T-helper 22 cell (primary cell): ENCODE data around the gene NFIL3.

Experiments used
- DNase-seq: peaks from one replicate; pipeline ENCODE4 v3.0.0-alpha.2; 2020; ENCODE audit warnings: low read depth

NFIL3 gene

GRCh38 chr9:91421971-91422757 lies 1.5 kb downstream of the NFIL3 start:
- no peak for DNase-seq

- no peak for DNase-seq
Measured at GRCh38 chr9:91421128-91421765, 2.4 kb downstream of the NFIL3 start.

GRCh38 chr9:91420501-91421127 lies 3.0 kb downstream of the NFIL3 start:
- DNase-seq, result no peak

- DNase-seq, result no peak
Measured at GRCh38 chr9:91419222-91420191, 4.1 kb downstream of the NFIL3 start.

GRCh38 chr9:91418215-91418610 lies 5.4 kb downstream of the NFIL3 start:
- DNase-seq, result no peak

GRCh38 chr9:91417602-91418214 lies 5.9 kb downstream of the NFIL3 start:
- no peak for DNase-seq

GRCh38 chr9:91416096-91416712 lies 7.4 kb downstream of the NFIL3 start:
- DNase-seq, result no peak

GRCh38 chr9:91415290-91415689 lies 8.3 kb downstream of the NFIL3 start:
- no peak for DNase-seq

- no peak for DNase-seq
Measured at GRCh38 chr9:91412941-91413340, 10.7 kb downstream of the NFIL3 start.

- DNase-seq, result no peak
Measured at GRCh38 chr9:91411096-91411771, 12.4 kb downstream of the NFIL3 start.

GRCh38 chr9:91410161-91410560 lies 13.5 kb downstream of the NFIL3 start:
- no peak for DNase-seq

- DNase-seq, result no peak
Measured at GRCh38 chr9:91408475-91408874, 15.2 kb downstream of the NFIL3 start.

- DNase-seq, result no peak
Measured at GRCh38 chr9:91407580-91408318, 15.9 kb downstream of the NFIL3 start.

GRCh38 chr9:91405343-91406077 lies 18.1 kb downstream of the NFIL3 start:
- DNase-seq, result no peak

- DNase-seq, result no peak
Measured at GRCh38 chr9:91403665-91404543, 19.7 kb downstream of the NFIL3 start.

GRCh38 chr9:91398926-91399325 lies 24.7 kb downstream of the NFIL3 start:
- no peak for DNase-seq

GRCh38 chr9:91395553-91396471 lies 27.8 kb downstream of the NFIL3 start:
- DNase-seq, result no peak
